HL-60 (cell line): ENCODE data around the gene SDK1.

ENCODE experiments used
- DNase-seq, 2 experiments: peaks; one replicate each; pipeline ENCODE4 v3.0.0-alpha.2; 2010 to 2020; ENCODE audit warnings: low read depth in 1 of 2, low spot score in 1 of 2
- H3K27ac ChIP-seq: fragments of 250-450 bp; sonication (Bioruptor Pico); replicated peaks from 2 replicates; pipeline ENCODE4 v1.5.1; 2020; ENCODE audit warnings: mild to moderate bottlenecking, moderate library complexity
- H3K27me3 ChIP-seq: fragments of 250-450 bp; sonication (Bioruptor Pico); 2 replicates; pipeline ENCODE4 v1.5.1; 2021; ENCODE audit warnings: mild to moderate bottlenecking, moderate library complexity; ENCODE audit not compliant: insufficient read depth, poor library complexity, severe bottlenecking
- H3K4me3 ChIP-seq: replicated peaks from 2 replicates; pipeline ENCODE4 v1.5.1; 2011; ENCODE audit warnings: mild to moderate bottlenecking, control low read depth, low read length; ENCODE audit not compliant: insufficient read depth
- CTCF ChIP-seq: IDR thresholded peaks from one replicate; pipeline ENCODE4 v1.5.1; 2011; ENCODE audit warnings: low read length, control low read depth, inconsistent platforms; ENCODE audit not compliant: insufficient read depth
- GABPA ChIP-seq: IDR thresholded peaks from 2 replicates; pipeline ENCODE4 v1.6.1; 2012; ENCODE audit warnings: low read depth
- POLR2AphosphoS5 ChIP-seq: IDR thresholded peaks from 2 replicates; pipeline ENCODE4 v1.6.1; 2012; ENCODE audit warnings: low read depth
- REST ChIP-seq: IDR thresholded peaks from 2 replicates; pipeline ENCODE4 v1.6.1; 2012; ENCODE audit warnings: low read depth; ENCODE audit not compliant: insufficient replicate concordance
- SPI1 ChIP-seq: IDR thresholded peaks from 2 replicates; pipeline ENCODE4 v1.6.1; 2012; ENCODE audit warnings: low read depth, mild to moderate bottlenecking, borderline replicate concordance

The SDK1 gene

GRCh38 chr7:3922175-3922635 lies 621.2 kb downstream of the SDK1 start:
- no peak for TF ChIP-seq GABPA
- no peak for TF ChIP-seq REST
- TF ChIP-seq CTCF = no peak
- TF ChIP-seq SPI1 = no peak
- TF ChIP-seq POLR2AphosphoS5 = no peak
- Histone ChIP-seq H3K27ac (no peak overlapping the region), H3K4me3 (no peak overlapping the region), H3K27me3 (no peaks in the 10 kb centered on the region)
- peak in 1 of 2 experiments; percentile 27 for DNase-seq

GRCh38 chr7:3923307-3923918 lies 622.4 kb downstream of the SDK1 start:
- DNase-seq = no peak
- TF ChIP-seq POLR2AphosphoS5 (no peak), SPI1 (no peak), CTCF (no peak)
- Histone ChIP-seq H3K4me3 (no peak overlapping the region), H3K27me3 (no peaks in the 10 kb centered on the region), H3K27ac (no peak overlapping the region)

GRCh38 chr7:3924277-3924676 lies 623.2 kb downstream of the SDK1 start:
- TF ChIP-seq CTCF = no peak
- no peak for TF ChIP-seq SPI1
- TF ChIP-seq POLR2AphosphoS5 = no peak
- no peak for TF ChIP-seq GABPA
- no peak for TF ChIP-seq REST
- DNase-seq = no peak
- no peak overlapping the region for H3K27ac ChIP-seq
- no peak overlapping the region for H3K4me3 ChIP-seq
- no peaks in the 10 kb centered on the region for H3K27me3 ChIP-seq

- no peak for DNase-seq
- no peak for TF ChIP-seq SPI1
- H3K27me3 ChIP-seq = no peaks in the 10 kb centered on the region
- no peak overlapping the region for H3K4me3 ChIP-seq
- H3K27ac ChIP-seq = no peak overlapping the region
These were observed 626.5 kb downstream of the SDK1 start for GRCh38 chr7:3927446-3928110.
